PC-9 (cell line): Measurements from ENCODE around the gene SERPINA12. TPM values are rescaled to one million over a fixed set of nuclear protein-coding genes. Genes with fewer than 3 reads are reported as not detected.
"Not testable (repeated sequence)": the region's sequence is repeated elsewhere in the genome, so short reads cannot be mapped to it uniquely, and the experiment has no call there.

Experiments
- BruUV-seq: library from RNA; stranded (reverse); fragments of 400-500 nt; replicated peaks from 2 replicates; lab custom pipeline; 2021; lab: Mats Ljungman, UMichigan
- CTCF ChIA-PET: fragments of 300-600 bp; sonication (Branson Sonifier 250); formaldehyde crosslinking; loops from one replicate; lab custom pipeline; 2022; ENCODE audit warnings: antibody characterized with exemption; lab: Charles Lee
- POLR2A ChIA-PET: fragments of 300-600 bp; sonication (Branson Sonifier 250); formaldehyde crosslinking; loops from one replicate; lab custom pipeline; 2022; ENCODE audit warnings: antibody characterized with exemption; ENCODE audit not compliant: unreplicated experiment; lab: Charles Lee
- DNase-seq, 2 experiments: peaks; one replicate each; pipeline versions ENCODE4 v3.0.0 to v3.0.0-alpha.2; 2015 to 2022; ENCODE audit warnings: mixed read lengths in 1 of 2
- H2AFZ ChIP-seq: fragments of 200-600 bp; sonication (generic); 2 replicates; pipeline ENCODE4 v1.8.1; 2017; ENCODE audit warnings: antibody characterized with exemption
- H3F3A ChIP-seq: fragments of 200-600 bp; sonication (generic); 2 replicates; pipeline ENCODE4 v1.8.1; 2017; ENCODE audit warnings: antibody characterized with exemption, mild to moderate bottlenecking, low read depth; ENCODE audit not compliant: insufficient read depth
- H3K27ac ChIP-seq: fragments of 200-600 bp; sonication (generic); 2 replicates; pipeline ENCODE4 v1.6.1; 2016; ENCODE audit warnings: mixed run types
- H3K27me3 ChIP-seq: fragments of 200-600 bp; sonication (generic); 2 replicates; pipeline ENCODE4 v1.6.1; 2016; ENCODE audit warnings: low read depth, mixed run types; ENCODE audit not compliant: insufficient read depth
- H3K36me3 ChIP-seq: fragments of 200-600 bp; sonication (generic); 2 replicates; pipeline ENCODE4 v1.6.1; 2016; ENCODE audit warnings: low read depth, mixed run types
- H3K4me1 ChIP-seq: fragments of 200-600 bp; sonication (generic); replicated peaks from 2 replicates; pipeline ENCODE4 v1.6.1; 2016; ENCODE audit warnings: mixed run types; ENCODE audit not compliant: insufficient read depth
- H3K4me2 ChIP-seq: fragments of 200-600 bp; sonication (generic); 2 replicates; pipeline ENCODE4 v1.6.1; 2017; ENCODE audit warnings: mixed run types
- H3K4me3 ChIP-seq: fragments of 200-600 bp; sonication (generic); 2 replicates; pipeline ENCODE4 v1.6.1; 2016; ENCODE audit warnings: mixed run types
- H3K79me2 ChIP-seq: fragments of 200-600 bp; sonication (generic); 2 replicates; pipeline ENCODE4 v1.6.1; 2017; ENCODE audit warnings: low read depth, mixed run types
- H3K9me2 ChIP-seq: fragments of 200-600 bp; sonication (generic); 2 replicates; pipeline ENCODE4 v1.8.1; 2017; ENCODE audit warnings: mild to moderate bottlenecking; ENCODE audit not compliant: insufficient read depth
- H3K9me3 ChIP-seq: fragments of 200-600 bp; sonication (generic); 2 replicates; pipeline ENCODE4 v1.8.1; 2016; ENCODE audit warnings: low read depth; ENCODE audit not compliant: insufficient read depth
- H4K20me1 ChIP-seq: fragments of 200-600 bp; sonication (generic); 2 replicates; pipeline ENCODE4 v1.8.1; 2017; ENCODE audit not compliant: insufficient read depth
- CTCF ChIP-seq: fragments of 200-600 bp; sonication (generic); conservative IDR thresholded peaks from 2 replicates; pipeline ENCODE4 v1.6.1; 2017; ENCODE audit warnings: mixed run types, antibody characterized with exemption, mild to moderate bottlenecking, moderate library complexity
- EZH2 ChIP-seq: fragments of 200-600 bp; sonication (generic); IDR thresholded peaks from 2 replicates; pipeline ENCODE4 v1.8.0; 2017; ENCODE audit warnings: antibody characterized with exemption, low read depth
- intact Hi-C: fragments of 100-400 bp; cut with micrococcal nuclease; formaldehyde crosslinking; loops from one replicate; pipeline ENCODE4 v1.10.0; 2022; ENCODE audit not compliant: unreplicated experiment
- total RNA-seq: library from RNA; stranded (reverse); gene quantifications from 2 replicates; pipeline ENCODE4 v1.2.3, GENCODE V29; 2021

SERPINA12 gene
- total RNA-seq, 1 experiment from 2014 or later: not detected

DNA sequence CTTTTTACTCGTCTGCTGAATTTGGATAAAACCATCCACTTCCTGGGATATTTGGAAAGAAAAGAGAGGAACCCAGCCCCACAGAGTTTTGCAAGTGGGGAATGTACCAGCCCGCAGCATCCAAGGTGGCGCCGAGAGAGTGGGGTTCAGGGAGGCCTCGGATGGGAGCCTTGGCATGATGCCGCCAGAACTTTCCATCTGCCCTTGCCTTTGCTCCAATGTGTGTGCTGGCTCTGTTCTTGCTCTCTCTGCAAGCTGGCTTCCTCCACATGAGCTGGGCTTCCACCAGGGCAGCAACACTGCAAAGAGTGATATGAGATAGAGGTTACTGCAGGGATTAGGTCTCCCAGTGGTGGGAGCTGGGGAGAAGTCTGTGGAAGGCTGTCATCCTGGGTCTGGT is 6.6 kb upstream of the SERPINA12 start:
- Histone ChIP-seq H2AFZ (no peak overlapping the region), H4K20me1 (no peaks in the 10 kb centered on the region), H3F3A (no peaks in the 10 kb centered on the region), H3K4me2 (no peak overlapping the region), H3K27ac (no peak overlapping the region), H3K27me3 (peaks cover 26% of the 10 kb centered on the region), H3K36me3 (no peaks in the 10 kb centered on the region), H3K9me3 (no peaks in the 10 kb centered on the region), H3K79me2 (no peaks in the 10 kb centered on the region), H3K4me3 (no peak overlapping the region), H3K9me2 (no peaks in the 10 kb centered on the region), H3K4me1 (no peaks in the 10 kb centered on the region)
- no peak for TF ChIP-seq CTCF
- no peak for DNase-seq
- POLR2A ChIA-PET: no interaction called here
- BruUV-seq: no TSS peak
- intact Hi-C loops: no loop called here
- CTCF ChIA-PET: no interaction called here

DNA sequence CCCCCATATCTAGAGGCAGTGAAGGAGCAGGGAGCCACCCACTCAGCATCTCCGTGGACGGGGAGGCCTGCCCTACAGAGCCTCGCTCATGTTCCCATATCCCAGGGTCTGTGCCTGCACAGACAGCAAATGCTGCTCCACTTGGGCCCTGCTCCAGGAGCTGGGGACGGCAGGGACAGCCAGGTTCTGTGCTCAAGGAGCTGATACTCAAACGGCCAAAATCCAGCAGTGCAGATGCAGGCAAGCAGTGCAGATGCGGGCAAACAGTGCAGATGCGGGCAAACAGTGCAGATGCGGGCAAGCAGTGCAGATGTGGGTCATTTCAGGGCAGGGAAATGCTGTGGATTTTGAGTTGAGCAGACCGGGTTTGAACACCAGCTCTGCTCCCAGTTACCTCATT is 6.2 kb upstream of the SERPINA12 start:
- no peak for DNase-seq
- intact Hi-C loops: no loop called here
- no peak for TF ChIP-seq EZH2
- TF ChIP-seq CTCF: no peak
- Histone ChIP-seq H3K27me3 (peaks cover 26% of the 10 kb centered on the region), H3K27ac (no peak overlapping the region), H3K4me1 (no peaks in the 10 kb centered on the region), H3K4me2 (no peak overlapping the region), H3F3A (no peaks in the 10 kb centered on the region), H3K4me3 (no peak overlapping the region), H3K79me2 (no peaks in the 10 kb centered on the region), H3K9me3 (no peaks in the 10 kb centered on the region), H2AFZ (no peak overlapping the region), H4K20me1 (no peaks in the 10 kb centered on the region), H3K36me3 (no peaks in the 10 kb centered on the region), H3K9me2 (no peaks in the 10 kb centered on the region)
- CTCF ChIA-PET: no interaction called here
- POLR2A ChIA-PET: no interaction called here
- BruUV-seq: no TSS peak

- H2AFZ ChIP-seq: no peak overlapping the region
- TF ChIP-seq EZH2: no peak
- TF ChIP-seq CTCF: no peak
- CTCF ChIA-PET: no interaction called here
Observed at GRCh38 chr14:94514351-94514750, 5.1 kb upstream of the SERPINA12 start.

GRCh38 chr14:94510481-94510880 is 1.2 kb upstream of the SERPINA12 start:
- BruUV-seq, H3K9me3 ChIP-seq, intact Hi-C loops, H4K20me1 ChIP-seq, H3K36me3 ChIP-seq, H2AFZ ChIP-seq, H3K27me3 ChIP-seq, H3F3A ChIP-seq, POLR2A ChIA-PET, H3K79me2 ChIP-seq, CTCF ChIA-PET, DNase-seq, H3K9me2 ChIP-seq, H3K4me1 ChIP-seq, H3K4me2 ChIP-seq, H3K27ac ChIP-seq, H3K4me3 ChIP-seq: not testable (repeated sequence)

More at GRCh38 chr14:94514351-94514750, 5.1 kb upstream of the SERPINA12 start:
- H4K20me1 ChIP-seq: no peaks in the 10 kb centered on the region
- no peak overlapping the region for H3K4me2 ChIP-seq
- intact Hi-C loops: no loop called here
- H3K9me3 ChIP-seq: no peaks in the 10 kb centered on the region
- no peak overlapping the region for H3K4me3 ChIP-seq
- H3K79me2 ChIP-seq: no peaks in the 10 kb centered on the region
- no peak overlapping the region for H3K27ac ChIP-seq
- no peaks in the 10 kb centered on the region for H3K36me3 ChIP-seq
- H3K9me2 ChIP-seq: no peaks in the 10 kb centered on the region
- H3K27me3 ChIP-seq: peaks cover 26% of the 10 kb centered on the region
- POLR2A ChIA-PET: no interaction called here
- no peaks in the 10 kb centered on the region for H3F3A ChIP-seq
- BruUV-seq: no TSS peak
- no peaks in the 10 kb centered on the region for H3K4me1 ChIP-seq
- no peak for DNase-seq
